ENCODE results near the gene SELENON. TPM values are rescaled to one million over a fixed set of nuclear protein-coding genes. Genes with fewer than 3 reads are reported as not detected.

Gene SELENON
- total and polyA plus RNA-seq, 10 of the 15 experiments (the other 5 are each of a cell fraction or from before 2014, with no cell fraction given): 0.07 to 5.1 (median 0.80) TPM

- no peaks in the 10 kb centered on the region; the same call in 1 of the 2 replicates for H3K79me2 ChIP-seq (ENCODE audit: control insufficient read depth, insufficient read depth, low read length)
- no peak overlapping the region for H3K4me2 ChIP-seq (ENCODE audit: control insufficient read depth, insufficient read depth)
- DNase-seq (ENCODE audit: low read depth, low spot score): no peak
- no peaks in the 10 kb centered on the region for H4K20me1 ChIP-seq (ENCODE audit: control insufficient read depth, insufficient read depth)
- no peak overlapping the region for H2AFZ ChIP-seq (ENCODE audit: control insufficient read depth, low read depth, low read length)
- H3K9ac ChIP-seq (ENCODE audit: control insufficient read depth, insufficient read depth, low read length): no peak overlapping the region
- ChIA-PET POLR2A (no interaction called here), CTCF (no interaction called here), RAD21 (ENCODE audit: unreplicated experiment) (interaction anchor here (1.0 kb wide), 1 partner anchor 28 kb away, joined by 3 read pairs; no protein-coding TSS in a partner anchor), SMC1A (ENCODE audit: uncharacterized antibody, unreplicated experiment) (no interaction called here)
- in situ Hi-C loops (cut with MboI) (no loop called here), intact Hi-C loops (cut with micrococcal nuclease; ENCODE audit: unreplicated experiment) (no loop called here)
- WGBS (ENCODE audit: insufficient coverage, insufficient replicate concordance, low lambda C conversion rate, missing lambda C conversion rate): 79% methylated on average over 9 of the region's 9 CpGs
- no peak overlapping the region for H3K4me3 ChIP-seq
- no peak overlapping the region for H3K27ac ChIP-seq (ENCODE audit: control insufficient read depth, insufficient read depth)
- BruUV-seq (replicated peaks): no TSS peak
- no peaks in the 10 kb centered on the region for H3K36me3 ChIP-seq (ENCODE audit: control insufficient read depth in 2 of 2, insufficient read depth in 2 of 2, low read length in 1 of 2)
- TF ChIP-seq CHD1 (IDR thresholded peaks at IDR 0.05; ENCODE audit: low read depth, low read length): no peak
- no peak for TF ChIP-seq TCF12 (IDR thresholded peaks at IDR 0.05; ENCODE audit: low read depth, low read length)
- TF ChIP-seq, protein P1, sequence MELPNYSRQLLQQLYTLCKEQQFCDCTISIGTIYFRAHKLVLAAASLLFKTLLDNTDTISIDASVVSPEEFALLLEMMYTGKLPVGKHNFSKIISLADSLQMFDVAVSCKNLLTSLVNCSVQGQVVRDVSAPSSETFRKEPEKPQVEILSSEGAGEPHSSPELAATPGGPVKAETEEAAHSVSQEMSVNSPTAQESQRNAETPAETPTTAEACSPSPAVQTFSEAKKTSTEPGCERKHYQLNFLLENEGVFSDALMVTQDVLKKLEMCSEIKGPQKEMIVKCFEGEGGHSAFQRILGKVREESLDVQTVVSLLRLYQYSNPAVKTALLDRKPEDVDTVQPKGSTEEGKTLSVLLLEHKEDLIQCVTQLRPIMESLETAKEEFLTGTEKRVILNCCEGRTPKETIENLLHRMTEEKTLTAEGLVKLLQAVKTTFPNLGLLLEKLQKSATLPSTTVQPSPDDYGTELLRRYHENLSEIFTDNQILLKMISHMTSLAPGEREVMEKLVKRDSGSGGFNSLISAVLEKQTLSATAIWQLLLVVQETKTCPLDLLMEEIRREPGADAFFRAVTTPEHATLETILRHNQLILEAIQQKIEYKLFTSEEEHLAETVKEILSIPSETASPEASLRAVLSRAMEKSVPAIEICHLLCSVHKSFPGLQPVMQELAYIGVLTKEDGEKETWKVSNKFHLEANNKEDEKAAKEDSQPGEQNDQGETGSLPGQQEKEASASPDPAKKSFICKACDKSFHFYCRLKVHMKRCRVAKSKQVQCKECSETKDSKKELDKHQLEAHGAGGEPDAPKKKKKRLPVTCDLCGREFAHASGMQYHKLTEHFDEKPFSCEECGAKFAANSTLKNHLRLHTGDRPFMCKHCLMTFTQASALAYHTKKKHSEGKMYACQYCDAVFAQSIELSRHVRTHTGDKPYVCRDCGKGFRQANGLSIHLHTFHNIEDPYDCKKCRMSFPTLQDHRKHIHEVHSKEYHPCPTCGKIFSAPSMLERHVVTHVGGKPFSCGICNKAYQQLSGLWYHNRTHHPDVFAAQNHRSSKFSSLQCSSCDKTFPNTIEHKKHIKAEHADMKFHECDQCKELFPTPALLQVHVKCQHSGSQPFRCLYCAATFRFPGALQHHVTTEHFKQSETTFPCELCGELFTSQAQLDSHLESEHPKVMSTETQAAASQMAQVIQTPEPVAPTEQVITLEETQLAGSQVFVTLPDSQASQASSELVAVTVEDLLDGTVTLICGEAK (IDR thresholded peaks at IDR 0.05; ENCODE audit: borderline replicate concordance): no peak
- TF ChIP-seq ZNF622 (IDR thresholded peaks at IDR 0.05): no peak
- H3K27me3 ChIP-seq (replicated peaks in 1 of 2; ENCODE audit: control insufficient read depth in 2 of 2, insufficient read depth in 2 of 2, low read length in 1 of 2): no peaks in the 10 kb centered on the region
- FAIRE-seq: no peak
- no peaks in the 10 kb centered on the region for H3K9me3 ChIP-seq (replicated peaks; ENCODE audit: control insufficient read depth, insufficient read depth, low read length)
- peaks cover 14% of the 10 kb centered on the region for H3K4me1 ChIP-seq (ENCODE audit: control insufficient read depth, insufficient read depth, low read length)
- ATAC-seq: no peak
These were observed 67.4 kb downstream of the SELENON start for GRCh38 chr1:25867210-25867991.

Other genes starting within 250 kb of the SELENON start
Only the 7 nearest of the 8 such genes appear.
- 0.23 TPM in 1 of 2 replicates, not detected in the other for gene MAN1C1, start 183.4 kb upstream of the SELENON start, total RNA-seq (2014; rRNA removed)
- gene MAN1C1, start 183.4 kb upstream of the SELENON start, total RNA-seq (2014; rRNA removed; fragmentation: Illumina TruSeq; extraction: Trizol): 0.09 and 0.22 TPM in 2 replicates
- gene MAN1C1, start 183.4 kb upstream of the SELENON start, total RNA-seq (2021): 0.19 and 0.21 TPM in 2 replicates
- gene MAN1C1, start 183.4 kb upstream of the SELENON start, polyA plus RNA-seq (2011; rRNA removed): 0.35 and 0.38 TPM in 2 replicates
- 0.12 TPM in 1 of 2 replicates, not detected in the other for gene MAN1C1, start 183.4 kb upstream of the SELENON start, polyA plus RNA-seq (2014; fragmentation: Illumina TruSeq; extraction: Trizol)
- gene MAN1C1, start 183.4 kb upstream of the SELENON start, polyA plus RNA-seq (2014; fragmentation: Nextera tagmentation; extraction: Ambion mirVana): not detected
- 0.18 and 0.56 TPM in 2 replicates for gene MAN1C1, start 183.4 kb upstream of the SELENON start, polyA plus RNA-seq (2014; rRNA removed)
- gene MAN1C1, start 183.4 kb upstream of the SELENON start, polyA plus RNA-seq (2016; fragmentation: Nextera tagmentation; extraction: Ambion mirVana): under 1 TPM in 1 of 2 experiments, not detected in 1; 0.15 TPM
- 28.1 TPM in 2 replicates for gene MTFR1L, start 19.8 kb downstream of the SELENON start, total RNA-seq (2014; rRNA removed)
- gene MTFR1L, start 19.8 kb downstream of the SELENON start, total RNA-seq (2014; rRNA removed; fragmentation: Illumina TruSeq; extraction: Trizol): 16.4 and 16.9 TPM in 2 replicates
- gene MTFR1L, start 19.8 kb downstream of the SELENON start, total RNA-seq (2021): 25.2 and 25.7 TPM in 2 replicates
- gene MTFR1L, start 19.8 kb downstream of the SELENON start, polyA plus RNA-seq (2011; rRNA removed): 42.5 and 44.2 TPM in 2 replicates
- 30.7 TPM in 2 replicates for gene MTFR1L, start 19.8 kb downstream of the SELENON start, polyA plus RNA-seq (2014; fragmentation: Illumina TruSeq; extraction: Trizol)
- gene MTFR1L, start 19.8 kb downstream of the SELENON start, polyA plus RNA-seq (2014; fragmentation: Nextera tagmentation; extraction: Ambion mirVana): 10 to 100 TPM; 26.7 to 30.0 TPM
- 33.8 and 36.3 TPM in 2 replicates for gene MTFR1L, start 19.8 kb downstream of the SELENON start, polyA plus RNA-seq (2014; rRNA removed)
- gene MTFR1L, start 19.8 kb downstream of the SELENON start, polyA plus RNA-seq (2016; fragmentation: Nextera tagmentation; extraction: Ambion mirVana): 10 to 100 TPM; 31.2 to 31.7 TPM
- gene AUNIP, start 59.3 kb downstream of the SELENON start, total RNA-seq (2014; rRNA removed): 19.3 and 23.3 TPM in 2 replicates
- gene AUNIP, start 59.3 kb downstream of the SELENON start, total RNA-seq (2014; rRNA removed; fragmentation: Illumina TruSeq; extraction: Trizol): 17.9 and 18.8 TPM in 2 replicates
- 11.1 and 11.3 TPM in 2 replicates for gene AUNIP, start 59.3 kb downstream of the SELENON start, total RNA-seq (2021)
- gene AUNIP, start 59.3 kb downstream of the SELENON start, polyA plus RNA-seq (2011; rRNA removed): 13.1 and 14.1 TPM in 2 replicates
- gene AUNIP, start 59.3 kb downstream of the SELENON start, polyA plus RNA-seq (2014; fragmentation: Illumina TruSeq; extraction: Trizol): 19.3 and 20.1 TPM in 2 replicates
- 1 to 10 TPM; 3.9 to 6.9 TPM for gene AUNIP, start 59.3 kb downstream of the SELENON start, polyA plus RNA-seq (2014; fragmentation: Nextera tagmentation; extraction: Ambion mirVana)
- 14.6 and 20.0 TPM in 2 replicates for gene AUNIP, start 59.3 kb downstream of the SELENON start, polyA plus RNA-seq (2014; rRNA removed)
- gene AUNIP, start 59.3 kb downstream of the SELENON start, polyA plus RNA-seq (2016; fragmentation: Nextera tagmentation; extraction: Ambion mirVana): 10 to 100 TPM; 10.0 to 12.4 TPM
- 6.7 and 7.0 TPM in 2 replicates for gene PAQR7, start 75.5 kb downstream of the SELENON start, total RNA-seq (2014; rRNA removed)
- 5.3 and 5.7 TPM in 2 replicates for gene PAQR7, start 75.5 kb downstream of the SELENON start, total RNA-seq (2014; rRNA removed; fragmentation: Illumina TruSeq; extraction: Trizol)
- 8.1 and 8.8 TPM in 2 replicates for gene PAQR7, start 75.5 kb downstream of the SELENON start, total RNA-seq (2021)
- gene PAQR7, start 75.5 kb downstream of the SELENON start, polyA plus RNA-seq (2011; rRNA removed): 4.0 and 6.3 TPM in 2 replicates
- gene PAQR7, start 75.5 kb downstream of the SELENON start, polyA plus RNA-seq (2014; fragmentation: Illumina TruSeq; extraction: Trizol): 2.9 and 4.6 TPM in 2 replicates
- 1 to 10 TPM; 1.1 to 2.5 TPM for gene PAQR7, start 75.5 kb downstream of the SELENON start, polyA plus RNA-seq (2014; fragmentation: Nextera tagmentation; extraction: Ambion mirVana)
- 5.3 and 6.1 TPM in 2 replicates for gene PAQR7, start 75.5 kb downstream of the SELENON start, polyA plus RNA-seq (2014; rRNA removed)
- 1 to 10 TPM; 1.9 to 2.9 TPM for gene PAQR7, start 75.5 kb downstream of the SELENON start, polyA plus RNA-seq (2016; fragmentation: Nextera tagmentation; extraction: Ambion mirVana)
- gene STMN1, start 106.2 kb downstream of the SELENON start, total RNA-seq (2014; rRNA removed): 314 and 374 TPM in 2 replicates
- gene STMN1, start 106.2 kb downstream of the SELENON start, total RNA-seq (2014; rRNA removed; fragmentation: Illumina TruSeq; extraction: Trizol): 248 and 281 TPM in 2 replicates
- 342 and 364 TPM in 2 replicates for gene STMN1, start 106.2 kb downstream of the SELENON start, total RNA-seq (2021)
- gene STMN1, start 106.2 kb downstream of the SELENON start, polyA plus RNA-seq (2011; rRNA removed): 233 and 239 TPM in 2 replicates
- gene STMN1, start 106.2 kb downstream of the SELENON start, polyA plus RNA-seq (2014; fragmentation: Illumina TruSeq; extraction: Trizol): 864 and 1,025 TPM in 2 replicates
- gene STMN1, start 106.2 kb downstream of the SELENON start, polyA plus RNA-seq (2014; fragmentation: Nextera tagmentation; extraction: Ambion mirVana): 1,000 to 10,000 TPM; 1,263 to 1,272 TPM
- gene STMN1, start 106.2 kb downstream of the SELENON start, polyA plus RNA-seq (2014; rRNA removed): 220 and 240 TPM in 2 replicates
- gene STMN1, start 106.2 kb downstream of the SELENON start, polyA plus RNA-seq (2016; fragmentation: Nextera tagmentation; extraction: Ambion mirVana): 100 to 1,000 TPM; 916 to 930 TPM
- 4.9 and 5.2 TPM in 2 replicates for gene PAFAH2, start 197.9 kb downstream of the SELENON start, total RNA-seq (2014; rRNA removed)
- 5.9 and 6.8 TPM in 2 replicates for gene PAFAH2, start 197.9 kb downstream of the SELENON start, total RNA-seq (2014; rRNA removed; fragmentation: Illumina TruSeq; extraction: Trizol)
- 5.0 and 6.6 TPM in 2 replicates for gene PAFAH2, start 197.9 kb downstream of the SELENON start, total RNA-seq (2021)
- gene PAFAH2, start 197.9 kb downstream of the SELENON start, polyA plus RNA-seq (2011; rRNA removed): 9.5 and 9.6 TPM in 2 replicates
- gene PAFAH2, start 197.9 kb downstream of the SELENON start, polyA plus RNA-seq (2014; fragmentation: Illumina TruSeq; extraction: Trizol): 5.3 and 6.5 TPM in 2 replicates
- gene PAFAH2, start 197.9 kb downstream of the SELENON start, polyA plus RNA-seq (2014; fragmentation: Nextera tagmentation; extraction: Ambion mirVana): 1 to 10 TPM; 3.0 to 4.0 TPM
- 6.9 and 7.0 TPM in 2 replicates for gene PAFAH2, start 197.9 kb downstream of the SELENON start, polyA plus RNA-seq (2014; rRNA removed)
- 1 to 10 TPM; 6.5 to 7.7 TPM for gene PAFAH2, start 197.9 kb downstream of the SELENON start, polyA plus RNA-seq (2016; fragmentation: Nextera tagmentation; extraction: Ambion mirVana)
- gene EXTL1, start 221.6 kb downstream of the SELENON start, total RNA-seq (2014; rRNA removed): not detected in 2 replicates
- gene EXTL1, start 221.6 kb downstream of the SELENON start, total RNA-seq (2014; rRNA removed; fragmentation: Illumina TruSeq; extraction: Trizol): not detected in 2 replicates
- gene EXTL1, start 221.6 kb downstream of the SELENON start, total RNA-seq (2021): not detected in 2 replicates
- not detected in 2 replicates for gene EXTL1, start 221.6 kb downstream of the SELENON start, polyA plus RNA-seq (2011; rRNA removed)
- not detected in 2 replicates for gene EXTL1, start 221.6 kb downstream of the SELENON start, polyA plus RNA-seq (2014; fragmentation: Illumina TruSeq; extraction: Trizol)
- gene EXTL1, start 221.6 kb downstream of the SELENON start, polyA plus RNA-seq (2014; fragmentation: Nextera tagmentation; extraction: Ambion mirVana): not detected
- gene EXTL1, start 221.6 kb downstream of the SELENON start, polyA plus RNA-seq (2014; rRNA removed): not detected in 2 replicates
- not detected for gene EXTL1, start 221.6 kb downstream of the SELENON start, polyA plus RNA-seq (2016; fragmentation: Nextera tagmentation; extraction: Ambion mirVana)

All from GM12878 (cell line).